Activated CD4-positive, alpha-beta T cell treated with anti-CD3 and anti-CD28 coated beads, Interleukin-2, Interleukin-6, amounts not matched to agents 100 ng/mL and 50 ng/mL, durations not matched to agents 16 hours and 8 hours (primary cell): Measurements from ENCODE around the gene GNB3.
"Not testable (repeated sequence)": the region's sequence is repeated elsewhere in the genome, so short reads cannot be mapped to it uniquely, and the experiment has no call there.

ENCODE experiments used
- DNase-seq: peaks from one replicate; pipeline ENCODE4 v3.0.0-alpha.2; 2020

GNB3 gene

GRCh38 chr12:6863586-6864321 lies 23.0 kb downstream of the GNB3 start:
- DNase-seq: no peak

- not testable (repeated sequence) for DNase-seq
Observed at GRCh38 chr12:6865307-6865706, 24.6 kb downstream of the GNB3 start.

GRCh38 chr12:6866163-6866919 lies 25.6 kb downstream of the GNB3 start:
- DNase-seq: no peak

- no peak for DNase-seq
Observed at GRCh38 chr12:6866920-6867412, 26.2 kb downstream of the GNB3 start.

GRCh38 chr12:6867413-6868210 lies 26.9 kb downstream of the GNB3 start, which contains the start of gene TPI1:
TSS of gene TPI1 (plus strand) at chr12:6867531. CDS start at chr12:6867567, 36 bp downstream.
- peak; percentile 91 for DNase-seq

- peak; percentile 15 for DNase-seq
Observed at GRCh38 chr12:6868211-6869048, 27.7 kb downstream of the GNB3 start.

GRCh38 chr12:6869049-6870021 lies 28.6 kb downstream of the GNB3 start:
- peak; percentile 90 for DNase-seq

- not testable (repeated sequence) for DNase-seq
Observed at GRCh38 chr12:6870304-6870703, 29.6 kb downstream of the GNB3 start.

- DNase-seq: peak; percentile 65
Observed at GRCh38 chr12:6871052-6871957, 30.6 kb downstream of the GNB3 start.

GRCh38 chr12:6872073-6873048 lies 31.6 kb downstream of the GNB3 start:
- DNase-seq: peak; percentile 90

GRCh38 chr12:6873094-6874014 lies 32.6 kb downstream of the GNB3 start, which contains the start of gene SPSB2:
TSS of gene SPSB2 (minus strand) at chr12:6873303. CDS start at chr12:6872901, 402 bp downstream.
- DNase-seq: peak; percentile 99

- not testable (repeated sequence) for DNase-seq
Observed at GRCh38 chr12:6874015-6874368, 33.3 kb downstream of the GNB3 start.

- DNase-seq: not testable (repeated sequence)
Observed at GRCh38 chr12:6879824-6880223, 39.1 kb downstream of the GNB3 start.

- DNase-seq: no peak
Observed at GRCh38 chr12:6883252-6883651, 42.5 kb downstream of the GNB3 start.

- DNase-seq: no peak
Observed at GRCh38 chr12:6883683-6884082, 43.0 kb downstream of the GNB3 start.

- DNase-seq: no peak
Observed at GRCh38 chr12:6884539-6884938, 43.8 kb downstream of the GNB3 start.
